ENCODE measurements around the gene PTRHD1. TPM values are rescaled to one million over a fixed set of nuclear protein-coding genes. Genes with fewer than 3 reads are reported as not detected.

PTRHD1 gene
- total RNA-seq, 3 donors from 2014 or later = 19.6 to 43.4 (median 41.9) TPM

GRCh38 chr2:24826773-24827145 lies 33.6 kb upstream of the PTRHD1 start:
- ATAC-seq = no peak
- no peak for TF ChIP-seq CTCF (IDR thresholded peaks at IDR 0.05)
- Histone ChIP-seq H3K4me3 (no peak overlapping the region), H3K9me3 (no peaks in the 10 kb centered on the region), H3K4me1 (ENCODE audit: low read depth) (no peaks in the 10 kb centered on the region), H3K36me3 (ENCODE audit: low read depth) (no peaks in the 10 kb centered on the region)
- intact Hi-C loops (cut with DNase I, micrococcal nuclease) = loop anchor here (5.0 kb wide), 2 partner anchors 404 to 419 kb away; no protein-coding TSS in a partner anchor
- DNase-seq = no peak

GRCh38 chr2:24825883-24826772 lies 32.9 kb upstream of the PTRHD1 start:
- Histone ChIP-seq H3K4me3 (no peak overlapping the region), H3K9me3 (no peaks in the 10 kb centered on the region), H3K4me1 (ENCODE audit: low read depth) (no peaks in the 10 kb centered on the region), H3K36me3 (ENCODE audit: low read depth) (no peaks in the 10 kb centered on the region)
- intact Hi-C loops (cut with DNase I, micrococcal nuclease) = loop anchor here (5.0 kb wide), 2 partner anchors 404 to 419 kb away; no protein-coding TSS in a partner anchor
- peak in 1 of 3 donors; percentile 36 for DNase-seq
- no peak for TF ChIP-seq CTCF (IDR thresholded peaks at IDR 0.05)
- ATAC-seq = no peak

GRCh38 chr2:24824966-24825882 lies 32.0 kb upstream of the PTRHD1 start:
- H3K9me3 ChIP-seq = no peaks in the 10 kb centered on the region
- ATAC-seq (no peak), DNase-seq (peak in 1 of 3 donors; percentile 29)
- intact Hi-C loops (cut with DNase I, micrococcal nuclease) = loop anchor here (5.0 kb wide), 2 partner anchors 403 to 418 kb away; no protein-coding TSS in a partner anchor
- no peaks in the 10 kb centered on the region for H3K4me1 ChIP-seq (ENCODE audit: low read depth)
- TF ChIP-seq CTCF (IDR thresholded peaks at IDR 0.05) = peak; percentile 10
- H3K4me3 ChIP-seq = no peak overlapping the region
- no peaks in the 10 kb centered on the region for H3K36me3 ChIP-seq (ENCODE audit: low read depth)

GRCh38 chr2:24824071-24824588 lies 30.9 kb upstream of the PTRHD1 start:
- Histone ChIP-seq H3K9me3 (no peaks in the 10 kb centered on the region), H3K4me1 (ENCODE audit: low read depth) (no peaks in the 10 kb centered on the region), H3K4me3 (no peak overlapping the region), H3K36me3 (ENCODE audit: low read depth) (no peaks in the 10 kb centered on the region)
- no peak for TF ChIP-seq CTCF (IDR thresholded peaks at IDR 0.05)
- no peak for ATAC-seq
- DNase-seq = peak in 1 of 3 donors; percentile 26
- intact Hi-C loops (cut with DNase I, micrococcal nuclease) = no loop called here

GRCh38 chr2:24822049-24822706 lies 29.0 kb upstream of the PTRHD1 start:
- Histone ChIP-seq H3K4me3 (no peak overlapping the region), H3K36me3 (ENCODE audit: low read depth) (no peaks in the 10 kb centered on the region), H3K9me3 (no peaks in the 10 kb centered on the region), H3K4me1 (ENCODE audit: low read depth) (no peaks in the 10 kb centered on the region)
- DNase-seq (peak in 1 of 3 donors; percentile 13), ATAC-seq (no peak)
- intact Hi-C loops (cut with DNase I, micrococcal nuclease) = no loop called here
- no peak for TF ChIP-seq CTCF (IDR thresholded peaks at IDR 0.05)

All from mucosa of descending colon (tissue), 3 donors.